HepG2 (cell line): Measurements from ENCODE around the gene DNAJB11. TPM values are rescaled to one million over a fixed set of nuclear protein-coding genes. Genes with fewer than 3 reads are reported as not detected.

Source experiments
- AGO2 ChIP-seq: fragments of 200-400 bp; formaldehyde crosslinking; optimal IDR thresholded peaks from 2 replicates; pipeline ENCODE3; 2017; ENCODE audit warnings: mild to moderate bottlenecking, low read depth, low read length, moderate library complexity
- ETS1 ChIP-seq: sonication (generic); formaldehyde crosslinking; IDR thresholded peaks from 2 replicates; pipeline ENCODE4 v1.4.0; 2020; ENCODE audit warnings: missing genetic modification reagents
- HIC2 ChIP-seq: sonication (generic); formaldehyde crosslinking; IDR thresholded peaks from 2 replicates; pipeline ENCODE4 v1.9.0; 2022; ENCODE audit warnings: low read depth, missing genetic modification reagents
- KDM5B ChIP-seq: sonication (generic); formaldehyde crosslinking; IDR thresholded peaks from 2 replicates; pipeline ENCODE4 v1.4.0; 2020; ENCODE audit warnings: missing genetic modification reagents, mild to moderate bottlenecking, borderline replicate concordance
- MTA1 ChIP-seq: sonication (generic); formaldehyde crosslinking; IDR thresholded peaks from 2 replicates; pipeline ENCODE4 v1.4.0; 2020; ENCODE audit warnings: missing genetic modification reagents, mild to moderate bottlenecking, borderline replicate concordance
- NBN ChIP-seq: fragments of 450-650 bp; conservative IDR thresholded peaks from 2 replicates; pipeline ENCODE4 v1.6.1; 2017
- ONECUT2 ChIP-seq: sonication (generic); formaldehyde crosslinking; IDR thresholded peaks from 2 replicates; pipeline ENCODE4 v1.4.0; 2020; ENCODE audit warnings: missing genetic modification reagents
- SIN3B ChIP-seq: fragments of 150-350 bp; IDR thresholded peaks from 2 replicates; pipeline ENCODE4 v1.6.1; 2014; ENCODE audit warnings: low read length
- TEAD3 ChIP-seq: optimal IDR thresholded peaks from 2 replicates; pipeline ENCODE3; 2016; ENCODE audit warnings: borderline replicate concordance
- TRAFD1 ChIP-seq: sonication (generic); formaldehyde crosslinking; IDR thresholded peaks from 2 replicates; pipeline ENCODE4 v1.5.1; 2020; ENCODE audit warnings: missing genetic modification reagents, mild to moderate bottlenecking, borderline replicate concordance
- ZFP82 ChIP-seq: sonication (generic); formaldehyde crosslinking; IDR thresholded peaks from 2 replicates; pipeline ENCODE4 v1.5.1; 2020; ENCODE audit warnings: mild to moderate bottlenecking, missing genetic modification reagents, borderline replicate concordance
- ZNF292 ChIP-seq: sonication (generic); formaldehyde crosslinking; IDR thresholded peaks from 2 replicates; pipeline ENCODE4 v1.8.1; 2022; ENCODE audit warnings: mild to moderate bottlenecking, low read depth, missing genetic modification reagents, borderline replicate concordance
- ZNF337 ChIP-seq: sonication (generic); formaldehyde crosslinking; IDR thresholded peaks from 2 replicates; pipeline ENCODE4 v1.5.1; 2020; ENCODE audit warnings: missing genetic modification reagents, low read depth, mild to moderate bottlenecking, borderline replicate concordance
- ZNF343 ChIP-seq: sonication (generic); formaldehyde crosslinking; IDR thresholded peaks from 2 replicates; pipeline ENCODE4 v1.4.0; 2020; ENCODE audit warnings: mild to moderate bottlenecking, missing genetic modification reagents
- ZNF430 ChIP-seq: sonication (generic); formaldehyde crosslinking; IDR thresholded peaks from 2 replicates; pipeline ENCODE4 v1.9.0; 2021; ENCODE audit warnings: mild to moderate bottlenecking, missing genetic modification reagents
- ZNF574 ChIP-seq: sonication (generic); formaldehyde crosslinking; IDR thresholded peaks from 2 replicates; pipeline ENCODE4 v1.4.0; 2020; ENCODE audit warnings: missing genetic modification reagents
- ZNF691 ChIP-seq: sonication (generic); formaldehyde crosslinking; IDR thresholded peaks from 2 replicates; pipeline ENCODE4 v1.4.0; 2020; ENCODE audit warnings: missing genetic modification reagents, low read depth, mild to moderate bottlenecking, borderline replicate concordance
- ZNF740 ChIP-seq: sonication (generic); formaldehyde crosslinking; IDR thresholded peaks from 2 replicates; pipeline ENCODE4 v1.4.0; 2020; ENCODE audit warnings: missing genetic modification reagents
- ZNF83 ChIP-seq: sonication (generic); formaldehyde crosslinking; IDR thresholded peaks from 2 replicates; pipeline ENCODE4 v1.4.0; 2020; ENCODE audit warnings: missing genetic modification reagents, mild to moderate bottlenecking, borderline replicate concordance
- ZSCAN12 ChIP-seq: sonication (generic); formaldehyde crosslinking; IDR thresholded peaks from 2 replicates; pipeline ENCODE4 v1.9.0; 2021; ENCODE audit warnings: mild to moderate bottlenecking, missing genetic modification reagents
- polyA plus RNA-seq, 8 experiments: library from polyadenylated mRNA; depleted of rRNA in 3 of 8; stranded (reverse) in 7 of 8; unstranded in 1 of 8; fragments of >200 nt; fragmentation: Illumina TruSeq in 4 of 8; extraction: Trizol in 4 of 8; gene quantifications; 2 replicates each; pipeline versions ENCODE4 v1.2.1 to v1.2.3, GENCODE V29; 2011 to 2016; ENCODE audit warnings: low read depth in 4 of 8, missing spikeins in 1 of 8, mixed read lengths in 1 of 8; ENCODE audit not compliant: insufficient read depth in 1 of 8
- total RNA-seq, 5 experiments: library from RNA; depleted of rRNA; stranded (reverse); fragments of >200 nt; fragmentation: Illumina TruSeq; extraction: Trizol; gene quantifications; 2 replicates each; pipeline ENCODE4 v1.2.3, GENCODE V29; 2016; ENCODE audit warnings: low read depth in 1 of 5

DNAJB11 gene
- total and polyA plus RNA-seq, 2 of the 13 experiments (the other 11 are each of a cell fraction or from before 2014, with no cell fraction given) = 41.0 to 132 TPM

- no peak for TF ChIP-seq ZSCAN12 (CRISPR knock-in tag)
- TF ChIP-seq AGO2 = no peak
- TF ChIP-seq ZNF337 (CRISPR knock-in tag) = 0 out of 2 replicates have a peak, but pooled peaks have one; percentile 41
- TF ChIP-seq ETS1 (CRISPR knock-in tag) = no peak
- TF ChIP-seq ZNF292 (CRISPR knock-in tag) = 0 out of 2 replicates have a peak, but pooled peaks have one; percentile 53
- TF ChIP-seq SIN3B = no peak
- no peak for TF ChIP-seq HIC2 (CRISPR knock-in tag)
- TF ChIP-seq ZNF574 (CRISPR knock-in tag) = no peak
- no peak for TF ChIP-seq ZNF83 (CRISPR knock-in tag)
- TF ChIP-seq ZNF691 (CRISPR knock-in tag) = no peak
- TF ChIP-seq TRAFD1 (CRISPR knock-in tag) = no peak
- no peak for TF ChIP-seq MTA1 (CRISPR knock-in tag)
- TF ChIP-seq KDM5B = no peak
- TF ChIP-seq ZNF740 (CRISPR knock-in tag) = no peak
- TF ChIP-seq ONECUT2 (CRISPR knock-in tag) = no peak
- TF ChIP-seq ZNF343 = no peak
- no peak for TF ChIP-seq ZNF430 (CRISPR knock-in tag)
- no peak for TF ChIP-seq ZFP82
- TF ChIP-seq TEAD3 (CRISPR knock-in tag) = peak; percentile 56
- TF ChIP-seq NBN = no peak
Measured at GRCh38 chr3:186605561-186606545, 35.3 kb downstream of the DNAJB11 start (continued).
